ENCODE results near the gene OR10A6. TPM values are rescaled to one million over a fixed set of nuclear protein-coding genes. Genes with fewer than 3 reads are reported as not detected.

Gene OR10A6
- total and polyA plus RNA-seq, 8 donors, result 0.03 to 0.08 (median 0.07) TPM; not detected in 2

DNA sequence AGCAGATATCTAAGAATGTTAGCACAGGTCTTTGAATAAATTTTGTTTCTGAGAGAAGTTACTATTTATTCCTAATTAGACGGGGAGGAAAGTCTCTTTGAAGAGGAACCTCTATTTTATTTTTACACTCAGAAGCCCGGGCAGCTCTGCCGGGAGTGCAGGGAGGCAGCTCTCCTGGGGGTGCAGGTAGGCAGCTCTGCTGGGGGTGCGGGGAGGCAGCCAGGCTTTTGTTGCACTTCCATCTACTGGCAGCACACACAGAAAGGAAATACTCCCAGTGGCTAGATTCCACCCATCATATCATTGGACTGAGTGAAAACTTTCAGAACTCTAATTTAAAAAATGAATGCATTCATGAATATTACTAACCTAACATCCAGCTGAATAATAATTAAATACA lies 24.6 kb downstream of the OR10A6 start:
- DNase-seq, result no peak
- peak overlapping the region in 1 of 2 donors; percentile 70 for H3K27ac ChIP-seq

DNA sequence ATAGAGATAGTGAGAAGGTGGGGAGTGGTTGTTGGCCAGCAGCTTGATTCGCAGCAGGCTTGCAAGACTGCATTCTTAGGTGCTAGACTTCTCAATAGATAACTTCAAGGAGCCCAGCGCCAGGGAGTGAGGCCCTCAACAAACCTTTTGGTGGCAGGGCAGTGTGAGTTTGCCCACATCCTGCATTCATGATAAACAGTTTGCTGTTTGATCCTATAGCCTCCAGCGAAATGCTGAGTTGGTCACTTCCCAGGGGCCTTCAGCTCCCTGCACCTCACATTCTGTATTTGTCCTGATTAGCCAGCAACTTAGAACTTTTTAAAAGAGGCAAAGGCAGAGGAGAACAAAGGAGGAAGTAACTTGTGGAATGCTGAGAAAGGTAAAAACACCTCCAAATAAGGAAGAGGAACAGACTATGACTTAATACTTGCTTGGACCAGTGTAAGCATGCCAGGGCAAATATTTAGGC lies 25.1 kb downstream of the OR10A6 start:
- peak in 1 of 4 donors; percentile 58 for DNase-seq
- Histone ChIP-seq H3K4me3 (no peak overlapping the region), H3K36me3 (no peaks in the 10 kb centered on the region), H3K27me3 (no peaks in the 10 kb centered on the region), H3K4me1 (no peaks in the 10 kb centered on the region), H3K27ac (peak overlapping the region in 1 of 2 donors; percentile 70), H3K9me3 (no peaks in the 10 kb centered on the region)
- intact Hi-C loops (cut with DNase I), result no loop called here
- peak; percentile 90 for ATAC-seq
- TF ChIP-seq, protein P1, sequence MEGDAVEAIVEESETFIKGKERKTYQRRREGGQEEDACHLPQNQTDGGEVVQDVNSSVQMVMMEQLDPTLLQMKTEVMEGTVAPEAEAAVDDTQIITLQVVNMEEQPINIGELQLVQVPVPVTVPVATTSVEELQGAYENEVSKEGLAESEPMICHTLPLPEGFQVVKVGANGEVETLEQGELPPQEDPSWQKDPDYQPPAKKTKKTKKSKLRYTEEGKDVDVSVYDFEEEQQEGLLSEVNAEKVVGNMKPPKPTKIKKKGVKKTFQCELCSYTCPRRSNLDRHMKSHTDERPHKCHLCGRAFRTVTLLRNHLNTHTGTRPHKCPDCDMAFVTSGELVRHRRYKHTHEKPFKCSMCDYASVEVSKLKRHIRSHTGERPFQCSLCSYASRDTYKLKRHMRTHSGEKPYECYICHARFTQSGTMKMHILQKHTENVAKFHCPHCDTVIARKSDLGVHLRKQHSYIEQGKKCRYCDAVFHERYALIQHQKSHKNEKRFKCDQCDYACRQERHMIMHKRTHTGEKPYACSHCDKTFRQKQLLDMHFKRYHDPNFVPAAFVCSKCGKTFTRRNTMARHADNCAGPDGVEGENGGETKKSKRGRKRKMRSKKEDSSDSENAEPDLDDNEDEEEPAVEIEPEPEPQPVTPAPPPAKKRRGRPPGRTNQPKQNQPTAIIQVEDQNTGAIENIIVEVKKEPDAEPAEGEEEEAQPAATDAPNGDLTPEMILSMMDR (IDR thresholded peaks at IDR 0.05), result no peak

More for the DNA sequence above, 24.6 kb downstream of the OR10A6 start:
- H3K27me3 ChIP-seq, result no peaks in the 10 kb centered on the region
- ATAC-seq, result peak; percentile 53
- H3K9me3 ChIP-seq, result no peaks in the 10 kb centered on the region
- TF ChIP-seq, protein P1 (IDR thresholded peaks at IDR 0.05), result no peak
- no peak overlapping the region for H3K4me3 ChIP-seq
- no peaks in the 10 kb centered on the region for H3K4me1 ChIP-seq
- intact Hi-C loops (cut with DNase I), result no loop called here
- H3K36me3 ChIP-seq, result no peaks in the 10 kb centered on the region

DNA sequence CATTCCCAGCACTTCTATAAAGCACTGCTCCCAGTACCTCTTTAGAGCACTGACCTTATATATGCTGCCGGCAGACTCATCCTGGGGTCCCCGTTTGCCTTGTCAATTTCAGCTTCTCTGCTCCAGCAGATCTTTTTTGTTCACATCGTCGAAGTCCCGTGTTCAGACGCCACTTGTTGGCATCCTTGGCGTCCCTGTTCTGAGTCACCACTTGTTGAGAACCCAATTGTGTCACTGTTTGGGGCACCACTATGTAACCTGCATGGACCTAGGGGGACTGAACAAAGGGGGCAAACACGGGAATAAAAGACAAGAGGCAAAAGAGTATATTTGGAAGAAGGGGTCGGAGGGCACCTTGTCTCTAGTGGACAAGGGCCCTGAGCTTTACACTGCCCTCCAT lies 25.5 kb downstream of the OR10A6 start:
- peak; percentile 70 for ATAC-seq
- no peak overlapping the region for H3K4me3 ChIP-seq
- intact Hi-C loops (cut with DNase I), result no loop called here

DNA sequence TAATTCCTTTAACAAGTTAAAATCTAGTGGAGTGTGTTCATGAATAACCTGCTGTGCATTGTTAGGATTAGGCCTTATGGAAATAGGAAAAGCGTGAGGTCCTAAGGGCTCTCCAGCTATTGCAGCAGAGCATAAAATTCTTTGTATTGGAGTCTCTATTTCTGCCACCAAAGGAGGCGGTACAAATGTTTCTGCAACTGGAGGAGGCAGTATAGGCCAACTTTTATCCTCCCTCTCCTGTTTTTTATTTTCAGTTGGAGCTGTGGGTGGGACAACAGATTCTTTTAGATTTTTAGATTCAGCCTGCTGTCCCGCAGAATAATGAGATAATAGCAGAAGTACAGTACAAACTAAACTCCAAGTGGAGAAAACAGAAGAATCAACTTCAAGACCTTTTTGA lies 26.2 kb downstream of the OR10A6 start:
- H3K36me3 ChIP-seq, result no peaks in the 10 kb centered on the region
- TF ChIP-seq, protein P1 (IDR thresholded peaks at IDR 0.05), result no peak
- peak overlapping the region in 1 of 2 donors; percentile 70 for H3K27ac ChIP-seq
- no peak for DNase-seq
- no peaks in the 10 kb centered on the region for H3K4me1 ChIP-seq
- no peaks in the 10 kb centered on the region for H3K9me3 ChIP-seq
- ATAC-seq, result peak; percentile 58
- intact Hi-C loops (cut with DNase I), result no loop called here
- H3K4me3 ChIP-seq, result no peak overlapping the region
- H3K27me3 ChIP-seq, result no peaks in the 10 kb centered on the region

More for the DNA sequence above, 25.5 kb downstream of the OR10A6 start:
- Histone ChIP-seq H3K4me1 (no peaks in the 10 kb centered on the region), H3K9me3 (no peaks in the 10 kb centered on the region), H3K27ac (peak overlapping the region in 1 of 2 donors; percentile 70), H3K36me3 (no peaks in the 10 kb centered on the region), H3K27me3 (no peaks in the 10 kb centered on the region)
- TF ChIP-seq, protein P1 (IDR thresholded peaks at IDR 0.05), result no peak
- no peak for DNase-seq

DNA sequence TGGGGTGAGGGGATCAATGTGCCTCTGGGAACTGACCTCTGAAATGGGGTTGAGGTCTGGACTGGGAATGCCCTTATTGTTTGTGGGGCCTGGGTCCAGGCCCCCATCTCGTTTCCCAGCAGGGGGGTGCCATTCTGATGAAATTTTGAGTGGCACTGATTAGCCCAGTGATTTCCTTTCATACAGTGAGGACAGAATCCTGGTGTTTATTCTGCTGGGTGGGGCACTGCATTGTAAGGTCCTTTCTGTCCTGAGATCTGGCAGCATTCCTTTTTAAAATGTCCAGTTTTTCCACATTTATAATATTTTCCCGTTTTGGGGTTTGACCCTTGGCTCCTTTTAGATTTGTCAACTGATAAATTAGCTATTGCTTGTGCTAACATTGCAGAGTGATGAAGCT lies 27.1 kb downstream of the OR10A6 start:
- no peaks in the 10 kb centered on the region for H3K36me3 ChIP-seq
- DNase-seq (no peak), ATAC-seq (no peak)
- H3K4me1 ChIP-seq, result no peaks in the 10 kb centered on the region
- intact Hi-C loops (cut with DNase I), result no loop called here
- no peak overlapping the region for H3K27ac ChIP-seq
- no peak overlapping the region for H3K4me3 ChIP-seq
- TF ChIP-seq, protein P1 (IDR thresholded peaks at IDR 0.05), result no peak
- no peaks in the 10 kb centered on the region for H3K27me3 ChIP-seq
- H3K9me3 ChIP-seq, result no peaks in the 10 kb centered on the region
